ENCODE measurements around the gene CRISPLD2.

CRISPLD2 gene

GRCh38 chr16:84917492-84917891 lies 97.7 kb downstream of the CRISPLD2 start:
- ChIA-PET POLR2A (no interaction called here), CTCF (interaction anchor here (0.6 to 0.7 kb wide), 3 partner anchors 10 to 427 kb away, joined by 3 to 4 read pairs (median 4); no protein-coding TSS in a partner anchor)
- Histone ChIP-seq H3K4me1 (ENCODE audit: control insufficient read depth, insufficient read depth, low read length) (no peaks in the 10 kb centered on the region; the same call in 1 of the 2 replicates), H3K27ac (ENCODE audit: extremely low read depth, low read depth, low read length) (no peak overlapping the region), H3K4me3 (ENCODE audit: low read depth, low read length) (no peak overlapping the region), H3K36me3 (ENCODE audit: control insufficient read depth in 2 of 2, insufficient read depth in 1 of 2, low read length in 2 of 2) (no peaks in the 10 kb centered on the region), H3K9me3 (ENCODE audit: control insufficient read depth, insufficient read depth, low read depth, low read length) (no peaks in the 10 kb centered on the region)
- TF ChIP-seq ZBTB17 (tag by site-specific recombination; IDR thresholded peaks at IDR 0.05) (peak; percentile 64; the same call in 1 of the 2 replicates), ZNF747 (tag by site-specific recombination; IDR thresholded peaks at IDR 0.05) (no peak), ZNF76 (tag by site-specific recombination; IDR thresholded peaks at IDR 0.05; ENCODE audit: borderline replicate concordance, low read depth) (no peak), ZNF26 (tag by site-specific recombination; IDR thresholded peaks at IDR 0.05) (no peak), ZNF548 (tag by site-specific recombination; IDR thresholded peaks at IDR 0.05) (no peak)

GRCh38 chr16:84918006-84918909 lies 98.5 kb downstream of the CRISPLD2 start:
- no peaks in the 10 kb centered on the region for H3K36me3 ChIP-seq (ENCODE audit: control insufficient read depth in 2 of 2, insufficient read depth in 1 of 2, low read length in 2 of 2)
- CTCF ChIA-PET: interaction anchor here (0.6 to 0.7 kb wide), 3 partner anchors 17 to 1336 kb away, joined by 3 to 4 read pairs (median 3); no protein-coding TSS in a partner anchor

GRCh38 chr16:84919269-84919668 lies 99.5 kb downstream of the CRISPLD2 start:
- no peak overlapping the region for H3K27ac ChIP-seq (ENCODE audit: extremely low read depth, low read depth, low read length)
- ChIA-PET CTCF (interaction anchor here (0.7 kb wide), 1 partner anchor 1335 kb away, joined by 3 read pairs; no protein-coding TSS in a partner anchor), POLR2A (no interaction called here)
- H3K4me1 ChIP-seq (ENCODE audit: control insufficient read depth, insufficient read depth, low read length): no peaks in the 10 kb centered on the region
- H3K4me3 ChIP-seq (ENCODE audit: low read depth, low read length): no peak overlapping the region
- H3K9me3 ChIP-seq (ENCODE audit: control insufficient read depth, insufficient read depth, low read depth, low read length): no peaks in the 10 kb centered on the region
- H3K36me3 ChIP-seq (ENCODE audit: control insufficient read depth in 2 of 2, insufficient read depth in 1 of 2, low read length in 2 of 2): no peaks in the 10 kb centered on the region
- TF ChIP-seq ZNF211 (tag by site-specific recombination; IDR thresholded peaks at IDR 0.05; ENCODE audit: low read depth): no peak

More at GRCh38 chr16:84918006-84918909, 98.5 kb downstream of the CRISPLD2 start:
- POLR2A ChIA-PET: no interaction called here
- Histone ChIP-seq H3K9me3 (ENCODE audit: control insufficient read depth, insufficient read depth, low read depth, low read length) (no peaks in the 10 kb centered on the region), H3K4me3 (ENCODE audit: low read depth, low read length) (no peak overlapping the region), H3K4me1 (ENCODE audit: control insufficient read depth, insufficient read depth, low read length) (no peaks in the 10 kb centered on the region; the same call in 1 of the 2 replicates), H3K27ac (ENCODE audit: extremely low read depth, low read depth, low read length) (no peak overlapping the region)
- TF ChIP-seq ZNF121 (tag by site-specific recombination; IDR thresholded peaks at IDR 0.05) (no peak), ZNF211 (tag by site-specific recombination; IDR thresholded peaks at IDR 0.05; ENCODE audit: low read depth) (no peak), EGR2 (tag by site-specific recombination; IDR thresholded peaks at IDR 0.05; ENCODE audit: low read depth) (0 out of 2 replicates have a peak, but pooled peaks have one; percentile 13), SALL2 (tag by site-specific recombination; IDR thresholded peaks at IDR 0.05; ENCODE audit: borderline replicate concordance) (no peak)

- no peaks in the 10 kb centered on the region for H3K9me3 ChIP-seq (ENCODE audit: control insufficient read depth, insufficient read depth, low read depth, low read length)
- no peak for TF ChIP-seq ZBTB48 (tag by site-specific recombination; IDR thresholded peaks at IDR 0.05)
- TF ChIP-seq ZNF248 (tag by site-specific recombination; IDR thresholded peaks at IDR 0.05): no peak
- TF ChIP-seq ZNF561 (tag by site-specific recombination; IDR thresholded peaks at IDR 0.05; ENCODE audit: borderline replicate concordance): no peak
- no peak for TF ChIP-seq ELK4 (IDR thresholded peaks at IDR 0.05; ENCODE audit: borderline replicate concordance, low read depth, low read length)
- TF ChIP-seq ZNF488 (tag by site-specific recombination; IDR thresholded peaks at IDR 0.05): no peak
- no peak for TF ChIP-seq REST (tag by site-specific recombination; IDR thresholded peaks at IDR 0.05)
- H3K27ac ChIP-seq (ENCODE audit: extremely low read depth, low read depth, low read length): no peak overlapping the region
- H3K4me3 ChIP-seq (ENCODE audit: low read depth, low read length): no peak overlapping the region
- ChIA-PET POLR2A (no interaction called here), CTCF (no interaction called here)
- H3K4me1 ChIP-seq (ENCODE audit: control insufficient read depth, insufficient read depth, low read length): no peaks in the 10 kb centered on the region
- H3K36me3 ChIP-seq (ENCODE audit: control insufficient read depth in 2 of 2, insufficient read depth in 1 of 2, low read length in 2 of 2): no peaks in the 10 kb centered on the region
Measured at GRCh38 chr16:84919708-84920107, 99.9 kb downstream of the CRISPLD2 start.

Data from HEK293 (cell line).